ENCODE results near the gene PAPLN.

The PAPLN gene

GRCh38 chr14:73230051-73230450 is 7.3 kb upstream of the PAPLN start:
- TF ChIP-seq CTCF (IDR thresholded peaks at IDR 0.05; ENCODE audit: insufficient read depth, low read depth, low read length, missing control alignments) = no peak
- H3K4me3 ChIP-seq (ENCODE audit: low read depth, low read length) = no peak overlapping the region
- no peak for DNase-seq (ENCODE audit: low read depth)

DNA sequence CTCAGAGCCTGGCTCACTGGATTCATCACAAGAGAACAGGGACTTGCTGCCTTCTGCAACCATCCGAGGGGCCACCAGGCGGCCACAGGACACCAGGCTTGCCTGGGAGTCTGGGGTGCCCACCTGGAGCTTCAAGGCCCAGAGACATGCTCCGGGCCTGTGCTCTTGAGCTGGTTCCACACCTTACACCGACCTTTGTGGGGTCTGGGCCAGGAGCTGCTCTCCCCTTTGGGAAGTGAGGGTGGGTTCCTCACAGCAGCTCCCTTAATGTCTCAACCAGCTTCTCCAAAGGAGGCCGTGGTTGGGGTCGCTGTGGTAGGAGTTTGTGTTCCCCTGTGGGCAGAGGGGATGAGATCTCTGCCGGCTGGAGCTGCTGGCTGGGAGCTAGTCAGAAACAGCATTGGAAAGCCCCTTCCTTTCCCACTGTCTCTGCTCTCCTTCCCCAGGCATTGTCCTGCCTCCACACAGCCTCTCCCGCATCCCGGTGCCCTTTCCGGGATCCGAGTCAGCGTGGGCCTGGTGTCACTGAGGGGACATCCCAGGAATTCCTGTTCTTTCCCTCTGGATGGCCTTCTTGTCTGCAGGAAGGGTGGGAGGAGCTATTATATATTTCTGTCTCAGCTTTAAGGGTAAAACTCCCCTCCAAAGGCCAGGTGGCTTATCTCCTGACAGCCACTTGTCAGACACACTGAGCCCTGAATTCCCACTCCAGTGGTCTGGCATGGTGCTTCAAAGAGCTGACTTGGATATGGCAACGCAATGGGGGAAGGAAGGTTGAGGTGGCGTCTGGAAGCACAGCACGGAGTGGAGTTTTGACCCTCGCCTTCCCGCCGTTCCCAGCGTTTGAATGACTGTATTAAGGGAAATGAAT is 5.1 kb upstream of the PAPLN start:
- peak; percentile 63 for TF ChIP-seq CTCF (IDR thresholded peaks at IDR 0.05; ENCODE audit: insufficient read depth, low read depth, low read length, missing control alignments)
- DNase-seq (ENCODE audit: low read depth) = peak; percentile 79
- H3K4me3 ChIP-seq (ENCODE audit: low read depth, low read length) = no peak overlapping the region

- no peak for TF ChIP-seq CTCF (IDR thresholded peaks at IDR 0.05; ENCODE audit: insufficient read depth, low read depth, low read length, missing control alignments)
These were observed 4.3 kb upstream of the PAPLN start for GRCh38 chr14:73232984-73233383.

DNA sequence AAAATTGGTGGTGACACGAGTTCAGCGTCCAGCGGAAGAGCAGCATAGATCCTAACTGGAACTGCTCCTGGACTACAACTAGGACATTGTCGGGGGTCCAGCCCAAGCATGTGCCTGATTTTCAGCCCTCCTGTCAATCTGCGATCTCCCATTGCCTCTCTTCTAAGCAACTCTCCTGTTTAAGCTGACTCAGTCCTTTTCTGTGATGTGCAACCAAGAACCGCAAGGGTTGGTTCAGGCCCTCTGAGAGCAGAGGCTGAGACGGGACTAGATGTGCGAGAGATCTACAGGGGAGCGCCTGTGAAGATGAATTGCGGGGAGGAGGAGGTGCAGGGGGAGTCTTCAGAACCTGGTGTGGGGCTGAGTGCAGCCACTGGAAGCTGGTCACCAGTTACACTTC is 3.7 kb upstream of the PAPLN start:
- no peak overlapping the region for H3K4me3 ChIP-seq (ENCODE audit: low read depth, low read length)
- TF ChIP-seq CTCF (IDR thresholded peaks at IDR 0.05; ENCODE audit: insufficient read depth, low read depth, low read length, missing control alignments) = no peak
- DNase-seq (ENCODE audit: low read depth) = no peak

More at GRCh38 chr14:73232984-73233383, 4.3 kb upstream of the PAPLN start:
- no peak for DNase-seq (ENCODE audit: low read depth)
- no peak overlapping the region for H3K4me3 ChIP-seq (ENCODE audit: low read depth, low read length)

GRCh38 chr14:73234029-73234428 is 3.3 kb upstream of the PAPLN start:
- no peak for TF ChIP-seq CTCF (IDR thresholded peaks at IDR 0.05; ENCODE audit: insufficient read depth, low read depth, low read length, missing control alignments)
- no peak for DNase-seq (ENCODE audit: low read depth)
- H3K4me3 ChIP-seq (ENCODE audit: low read depth, low read length) = no peak overlapping the region

GRCh38 chr14:73234586-73235394 is 2.5 kb upstream of the PAPLN start:
- no peak for TF ChIP-seq CTCF (IDR thresholded peaks at IDR 0.05; ENCODE audit: insufficient read depth, low read depth, low read length, missing control alignments)
- H3K4me3 ChIP-seq (ENCODE audit: low read depth, low read length) = no peak overlapping the region
- DNase-seq (ENCODE audit: low read depth) = no peak
